WTC11 (cell line): ENCODE data around the gene METTL18.

Experiments used
- CREB1 ChIP-seq: sonication (generic); formaldehyde crosslinking; IDR thresholded peaks from 2 replicates; pipeline ENCODE4 v1.8.0; 2023; ENCODE audit warnings: mild to moderate bottlenecking, missing genetic modification reagents
- CTCF ChIP-seq: fragments of 200-600 bp; IDR thresholded peaks from 2 replicates; pipeline ENCODE4 v1.8.0; 2022; ENCODE audit warnings: antibody characterized with exemption
- FOXK1 ChIP-seq: sonication (generic); formaldehyde crosslinking; IDR thresholded peaks from 2 replicates; pipeline ENCODE4 v1.8.0; 2022; ENCODE audit warnings: mild to moderate bottlenecking, moderate library complexity, missing genetic modification reagents
- JUN ChIP-seq: sonication (generic); formaldehyde crosslinking; IDR thresholded peaks from 2 replicates; pipeline ENCODE4 v1.8.0; 2023; ENCODE audit warnings: mild to moderate bottlenecking, missing genetic modification reagents
- MAX ChIP-seq: sonication (generic); formaldehyde crosslinking; IDR thresholded peaks from 2 replicates; pipeline ENCODE4 v1.8.0; 2022; ENCODE audit warnings: mild to moderate bottlenecking, missing genetic modification reagents
- SMAD3 ChIP-seq: sonication (generic); formaldehyde crosslinking; IDR thresholded peaks from 2 replicates; pipeline ENCODE4 v1.8.0; 2022; ENCODE audit warnings: missing genetic modification reagents, mild to moderate bottlenecking, borderline replicate concordance
- SMAD4 ChIP-seq: sonication (generic); formaldehyde crosslinking; IDR thresholded peaks from 2 replicates; pipeline ENCODE4 v1.8.0; 2022; ENCODE audit warnings: mild to moderate bottlenecking, missing genetic modification reagents
- SP1 ChIP-seq: sonication (generic); formaldehyde crosslinking; conservative IDR thresholded peaks from 2 replicates; pipeline ENCODE4 v1.8.1; 2022; ENCODE audit warnings: missing genetic modification reagents
- TEAD4 ChIP-seq: sonication (generic); formaldehyde crosslinking; IDR thresholded peaks from 2 replicates; pipeline ENCODE4 v1.8.0; 2022; ENCODE audit warnings: mild to moderate bottlenecking, missing genetic modification reagents

GRCh38 chr1:169745015-169745861, 49.5 kb downstream of the METTL18 start:
- TF ChIP-seq CREB1 (no peak), SP1 (no peak), SMAD3 (no peak), CTCF (no peak), FOXK1 (CRISPR knock-in tag) (no peak), MAX (CRISPR knock-in tag) (no peak), JUN (CRISPR knock-in tag) (no peak), TEAD4 (CRISPR knock-in tag) (no peak), SMAD4 (CRISPR knock-in tag) (no peak)
